GM19099 (cell line): ENCODE measurements around the gene SUMO1.

Experiments used
- POLR2A ChIP-seq: IDR thresholded peaks from 3 replicates; pipeline ENCODE4 v1.6.1; 2011; ENCODE audit warnings: low read depth; ENCODE audit not compliant: insufficient read length; ENCODE audit errors: extremely low read depth

The SUMO1 gene

GRCh38 chr2:202238234-202239197 is at the start of gene SUMO1:
Gene SUMO1 (minus strand): TSS chr2:202238597. CDS start chr2:202238451, 146 bp downstream.
- peak; percentile 75 for TF ChIP-seq POLR2A

GRCh38 chr2:202286595-202286994 is 48.2 kb upstream of the SUMO1 start:
- no peak for TF ChIP-seq POLR2A

- no peak for TF ChIP-seq POLR2A
Measured at GRCh38 chr2:202278944-202279343, 40.5 kb upstream of the SUMO1 start.

- TF ChIP-seq POLR2A: no peak
Measured at GRCh38 chr2:202278036-202278760, 39.8 kb upstream of the SUMO1 start.

GRCh38 chr2:202270487-202270886 is 32.1 kb upstream of the SUMO1 start:
- TF ChIP-seq POLR2A: no peak

GRCh38 chr2:202269585-202269984 is 31.2 kb upstream of the SUMO1 start:
- TF ChIP-seq POLR2A: no peak

- no peak for TF ChIP-seq POLR2A
Measured at GRCh38 chr2:202267495-202267894, 29.1 kb upstream of the SUMO1 start.

- peak; percentile 98 for TF ChIP-seq POLR2A
Measured at GRCh38 chr2:202265467-202266277, 27.3 kb upstream of the SUMO1 start, which contains the start of gene NOP58. Gene NOP58 (plus strand): TSS chr2:202265763. CDS start chr2:202265942, 179 bp downstream.

- no peak for TF ChIP-seq POLR2A
Measured at GRCh38 chr2:202261531-202261930, 23.1 kb upstream of the SUMO1 start.

- no peak for TF ChIP-seq POLR2A
Measured at GRCh38 chr2:202251494-202251893, 13.1 kb upstream of the SUMO1 start.

- no peak for TF ChIP-seq POLR2A
Measured at GRCh38 chr2:202249521-202250253, 11.3 kb upstream of the SUMO1 start.

- no peak for TF ChIP-seq POLR2A
Measured at GRCh38 chr2:202237787-202238233, 587 bp downstream of the SUMO1 start.

- no peak for TF ChIP-seq POLR2A
Measured at GRCh38 chr2:202221873-202222272, 16.5 kb downstream of the SUMO1 start.

GRCh38 chr2:202215179-202215578 is 23.2 kb downstream of the SUMO1 start:
- no peak for TF ChIP-seq POLR2A

GRCh38 chr2:202208526-202208925 is 29.9 kb downstream of the SUMO1 start:
- no peak for TF ChIP-seq POLR2A

- no peak for TF ChIP-seq POLR2A
Measured at GRCh38 chr2:202204855-202205254, 33.5 kb downstream of the SUMO1 start.
